HepG2 (cell line): Measurements from ENCODE around the gene TMEM240. TPM values are rescaled to one million over a fixed set of nuclear protein-coding genes. Genes with fewer than 3 reads are reported as not detected.

Experiments
- ATAC-seq: fragments of 200-7000 bp; cut with Tn5 transposase; 3 replicates; pipeline ENCODE4 v1.9.1; 2020; ENCODE audit warnings: mild to moderate bottlenecking, moderate library complexity
- BruUV-seq: library from RNA; stranded (reverse); fragments of 400-500 nt; replicated peaks from 2 replicates; lab custom pipeline; 2021; lab: Mats Ljungman, UMichigan
- CTCF ChIA-PET: fragments of 300-600 bp; formaldehyde crosslinking; extraction: SDS; loops from one replicate; lab custom pipeline; 2021; ENCODE audit warnings: low total read pairs, inconsistent platforms, low intra/inter-chr PET ratio; lab: Yijun Ruan, JAX
- POLR2A ChIA-PET: fragments of 350-600 bp; sonication (Branson Sonifier 250); formaldehyde crosslinking; loops from one replicate; lab custom pipeline; 2020; ENCODE audit warnings: antibody characterized with exemption, inconsistent platforms; lab: Yijun Ruan, JAX
- DNase-seq: peaks from one replicate; pipeline ENCODE4 v3.0.0-alpha.2; 2015; ENCODE audit warnings: low spot score
- FAIRE-seq: peaks from 3 replicates; lab custom pipeline; 2011; peaks lifted over from hg19 to GRCh38; lab: Jason Lieb, UNC
- H2AFZ ChIP-seq: one replicate; pipeline ENCODE4 v1.6.1; 2011; ENCODE audit warnings: low read length, inconsistent platforms
- H3K27ac ChIP-seq: fragments of 300-600 bp; 3 replicates; pipeline ENCODE4 v1.8.0; 2011; ENCODE audit warnings: mixed run types, mild to moderate bottlenecking, mixed read lengths, low read length, inconsistent platforms; ENCODE audit not compliant: insufficient read depth; ENCODE audit errors: extremely low read length
- H3K27me3 ChIP-seq, 2 experiments: fragments of 200-600 bp in 1 of 2; 2 replicates in 1 of 2; 3 replicates in 1 of 2; pipeline versions ENCODE4 v1.6.0 to v1.8.0; 2011; ENCODE audit warnings: low read length in 2 of 2, mild to moderate bottlenecking in 2 of 2, moderate library complexity in 2 of 2, inconsistent platforms in 1 of 2; ENCODE audit not compliant: insufficient read depth in 2 of 2, control insufficient read depth in 1 of 2
- H3K36me3 ChIP-seq, 2 experiments: fragments of 200-600 bp in 1 of 2; replicated peaks in 1 of 2; 2 replicates in 1 of 2; 3 replicates in 1 of 2; pipeline versions ENCODE4 v1.5.1 to v1.8.0; 2011; ENCODE audit warnings: low read length in 2 of 2, inconsistent platforms in 1 of 2; ENCODE audit not compliant: insufficient read depth in 2 of 2, control insufficient read depth in 1 of 2
- H3K4me1 ChIP-seq: 2 replicates; pipeline ENCODE4 v1.5.1; 2012; ENCODE audit warnings: low read length, inconsistent platforms; ENCODE audit not compliant: insufficient read depth
- H3K4me2 ChIP-seq: 2 replicates; pipeline ENCODE4 v1.6.0; 2011; ENCODE audit warnings: low read depth, low read length, inconsistent platforms
- H3K4me3 ChIP-seq, 3 experiments: fragments of 200-600 bp in 1 of 3; sonication (generic), shearing (Covaris generic) in 1 of 3; replicated peaks in 1 of 3; 2 replicates each; pipeline ENCODE4 v1.5.1; 2011 to 2016; ENCODE audit warnings: low read length in 3 of 3, inconsistent platforms in 2 of 3, low read depth in 2 of 3, mild to moderate bottlenecking in 2 of 3, control low read depth in 1 of 3, mixed read lengths in 1 of 3; ENCODE audit not compliant: insufficient read depth in 1 of 3
- H3K79me2 ChIP-seq: one replicate; pipeline ENCODE4 v1.6.1; 2011; ENCODE audit warnings: low read length, inconsistent platforms; ENCODE audit not compliant: insufficient read depth
- H3K9ac ChIP-seq: 2 replicates; pipeline ENCODE4 v1.6.0; 2011; ENCODE audit warnings: mild to moderate bottlenecking, low read depth, low read length, inconsistent platforms; ENCODE audit not compliant: insufficient read depth
- H3K9me3 ChIP-seq: 2 replicates; pipeline ENCODE4 v1.5.1; 2012; ENCODE audit warnings: mild to moderate bottlenecking, low read length
- H4K20me1 ChIP-seq: 2 replicates; pipeline ENCODE4 v1.6.0; 2011; ENCODE audit warnings: inconsistent platforms, mild to moderate bottlenecking, low read length, moderate library complexity; ENCODE audit not compliant: insufficient read depth
- CHCHD3 ChIP-seq: sonication (generic); formaldehyde crosslinking; IDR thresholded peaks from 2 replicates; pipeline ENCODE4 v1.8.0; 2022; ENCODE audit warnings: mild to moderate bottlenecking, missing genetic modification reagents, moderate library complexity
- ETV6 ChIP-seq: sonication (generic); formaldehyde crosslinking; conservative IDR thresholded peaks from 2 replicates; pipeline ENCODE4 v1.4.0; 2020; ENCODE audit warnings: missing genetic modification reagents
- HHEX ChIP-seq: IDR thresholded peaks from 2 replicates; pipeline ENCODE4 v1.6.1; 2016; ENCODE audit warnings: control low read depth
- HOXA9 ChIP-seq: sonication (generic); formaldehyde crosslinking; IDR thresholded peaks from 2 replicates; pipeline ENCODE4 v1.8.1; 2022; ENCODE audit warnings: missing genetic modification reagents, mild to moderate bottlenecking, moderate library complexity, borderline replicate concordance
- NR2F2 ChIP-seq: IDR thresholded peaks from 2 replicates; pipeline ENCODE4 v1.6.1; 2012; ENCODE audit warnings: low read depth, inconsistent platforms, borderline replicate concordance
- SP4 ChIP-seq: sonication (generic); formaldehyde crosslinking; IDR thresholded peaks from 2 replicates; pipeline ENCODE4 v1.8.1; 2023; ENCODE audit warnings: mild to moderate bottlenecking, missing genetic modification reagents
- TEAD3 ChIP-seq: optimal IDR thresholded peaks from 2 replicates; pipeline ENCODE3; 2016; ENCODE audit warnings: borderline replicate concordance
- TP53 ChIP-seq: sonication (generic); formaldehyde crosslinking; conservative IDR thresholded peaks from 2 replicates; pipeline ENCODE4 v1.4.0; 2020; ENCODE audit warnings: missing genetic modification reagents
- ZNF549 ChIP-seq: sonication (generic); formaldehyde crosslinking; IDR thresholded peaks from 2 replicates; pipeline ENCODE4 v1.5.0; 2020; ENCODE audit warnings: missing genetic modification reagents
- ZNF773 ChIP-seq: sonication (generic); formaldehyde crosslinking; IDR thresholded peaks from 2 replicates; pipeline ENCODE4 v1.4.0; 2020; ENCODE audit warnings: missing genetic modification reagents, borderline replicate concordance
- ZNF850 ChIP-seq: sonication (generic); formaldehyde crosslinking; conservative IDR thresholded peaks from 2 replicates; pipeline ENCODE4 v1.9.0; 2021; ENCODE audit warnings: mild to moderate bottlenecking, missing genetic modification reagents
- WGBS: methylation state at CpG from one replicate; pipeline ENCODE4 v1.1.6; 2017; ENCODE audit warnings: low lambda C conversion rate; 5-methylcytosine and 5-hydroxymethylcytosine counted together
- in situ Hi-C: cut with HindIII; loops from 2 replicates; pipeline ENCODE4 v1.10.0; 2017; ENCODE audit warnings: low pct_unique_long_range_greater_than_20kb; ENCODE audit not compliant: extremely low pct_ligation_motif_present
- intact Hi-C: fragments of 100-400 bp; cut with micrococcal nuclease; formaldehyde crosslinking; loops from one replicate; pipeline ENCODE4 v1.10.0; 2022; ENCODE audit not compliant: unreplicated experiment
- polyA plus RNA-seq, 8 experiments: library from polyadenylated mRNA; depleted of rRNA in 3 of 8; stranded (reverse) in 7 of 8; unstranded in 1 of 8; fragments of >200 nt; fragmentation: Illumina TruSeq in 4 of 8; extraction: Trizol in 4 of 8; gene quantifications; 2 replicates each; pipeline versions ENCODE4 v1.2.1 to v1.2.3, GENCODE V29; 2011 to 2016; ENCODE audit warnings: low read depth in 4 of 8, missing spikeins in 1 of 8, mixed read lengths in 1 of 8; ENCODE audit not compliant: insufficient read depth in 1 of 8
- total RNA-seq, 5 experiments: library from RNA; depleted of rRNA; stranded (reverse); fragments of >200 nt; fragmentation: Illumina TruSeq; extraction: Trizol; gene quantifications; 2 replicates each; pipeline ENCODE4 v1.2.3, GENCODE V29; 2016; ENCODE audit warnings: low read depth in 1 of 5
- TF ChIP-seq, protein P1 (sequence below): sonication (generic); formaldehyde crosslinking; IDR thresholded peaks from 2 replicates; pipeline ENCODE4 v1.4.0; 2020; ENCODE audit warnings: missing genetic modification reagents
- TF ChIP-seq, protein P2 (sequence below): IDR thresholded peaks from 2 replicates; pipeline ENCODE4 v1.6.1; 2016; ENCODE audit warnings: missing compliant biosample characterization, missing genetic modification reagents, borderline replicate concordance
- TF ChIP-seq, protein P3 (sequence below): sonication (generic); formaldehyde crosslinking; IDR thresholded peaks from 2 replicates; pipeline ENCODE4 v1.4.0; 2020; ENCODE audit warnings: missing genetic modification reagents
- TF ChIP-seq, protein P4 (sequence below): sonication (generic); formaldehyde crosslinking; conservative IDR thresholded peaks from 2 replicates; pipeline ENCODE4 v1.5.0; 2020; ENCODE audit warnings: missing genetic modification reagents

TMEM240 gene
- total and polyA plus RNA-seq, 2 of the 13 experiments (the other 11 are each of a cell fraction or from before 2014, with no cell fraction given): 0.17 TPM; not detected in 1

DNA sequence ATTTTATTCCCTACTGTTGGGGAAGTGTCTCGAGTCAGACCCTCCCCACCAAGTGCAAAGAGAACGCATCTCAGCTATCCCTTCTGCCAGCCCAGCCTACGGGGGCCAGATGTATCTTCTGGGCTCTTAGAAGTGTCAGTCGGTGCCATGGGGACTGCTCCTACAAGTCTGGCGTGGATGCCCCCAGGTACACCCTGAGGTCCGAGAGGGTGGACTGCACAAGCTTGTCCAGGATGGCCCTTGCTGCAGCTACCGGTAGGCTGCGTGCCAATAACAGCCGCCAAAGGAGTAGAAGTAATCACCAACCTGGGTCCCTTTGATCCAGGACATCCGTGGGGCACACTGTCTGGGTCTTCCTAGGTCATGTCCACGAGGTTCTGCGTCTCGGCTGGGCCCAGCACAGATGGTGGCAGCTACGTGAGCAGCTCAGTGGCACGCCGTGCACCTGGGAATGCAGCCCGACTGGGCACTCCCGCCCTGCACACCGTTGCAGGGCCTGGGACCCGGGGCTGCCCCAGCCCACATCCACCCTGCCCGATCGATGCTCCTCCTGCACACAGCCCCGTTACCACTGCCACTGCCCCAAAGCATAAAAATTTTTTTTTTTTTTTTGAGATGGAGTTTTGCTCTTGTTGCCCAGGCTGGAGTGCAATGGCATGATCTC is 43.1 kb upstream of the TMEM240 start:
- intact Hi-C loops (no loop called here), in situ Hi-C loops (no loop called here)
- no peak for FAIRE-seq
- Histone ChIP-seq H3K4me1 (peaks cover 32% of the 10 kb centered on the region), H3K27ac (no peak overlapping the region), H3K9ac (no peak overlapping the region), H3K9me3 (no peaks in the 10 kb centered on the region), H2AFZ (no peak overlapping the region), H3K79me2 (no peaks in the 10 kb centered on the region), H4K20me1 (no peaks in the 10 kb centered on the region), H3K4me2 (no peak overlapping the region), H3K27me3 (peaks cover 4 to 23% of the 10 kb centered on the region in 2 experiments; a peak in 3 of 5 replicates), H3K4me3 (no peak overlapping the region), H3K36me3 (no peaks in the 10 kb centered on the region)
- no peak for DNase-seq
- TF ChIP-seq ZNF549: no peak
- no peak for TF ChIP-seq SP4 (CRISPR knock-in tag)
- TF ChIP-seq, protein P1, sequence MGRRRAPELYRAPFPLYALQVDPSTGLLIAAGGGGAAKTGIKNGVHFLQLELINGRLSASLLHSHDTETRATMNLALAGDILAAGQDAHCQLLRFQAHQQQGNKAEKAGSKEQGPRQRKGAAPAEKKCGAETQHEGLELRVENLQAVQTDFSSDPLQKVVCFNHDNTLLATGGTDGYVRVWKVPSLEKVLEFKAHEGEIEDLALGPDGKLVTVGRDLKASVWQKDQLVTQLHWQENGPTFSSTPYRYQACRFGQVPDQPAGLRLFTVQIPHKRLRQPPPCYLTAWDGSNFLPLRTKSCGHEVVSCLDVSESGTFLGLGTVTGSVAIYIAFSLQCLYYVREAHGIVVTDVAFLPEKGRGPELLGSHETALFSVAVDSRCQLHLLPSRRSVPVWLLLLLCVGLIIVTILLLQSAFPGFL (CRISPR knock-in tag): no peak
- TF ChIP-seq, protein P2, sequence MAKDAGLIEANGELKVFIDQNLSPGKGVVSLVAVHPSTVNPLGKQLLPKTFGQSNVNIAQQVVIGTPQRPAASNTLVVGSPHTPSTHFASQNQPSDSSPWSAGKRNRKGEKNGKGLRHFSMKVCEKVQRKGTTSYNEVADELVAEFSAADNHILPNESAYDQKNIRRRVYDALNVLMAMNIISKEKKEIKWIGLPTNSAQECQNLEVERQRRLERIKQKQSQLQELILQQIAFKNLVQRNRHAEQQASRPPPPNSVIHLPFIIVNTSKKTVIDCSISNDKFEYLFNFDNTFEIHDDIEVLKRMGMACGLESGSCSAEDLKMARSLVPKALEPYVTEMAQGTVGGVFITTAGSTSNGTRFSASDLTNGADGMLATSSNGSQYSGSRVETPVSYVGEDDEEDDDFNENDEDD (CRISPR knock-in tag): no peak
- no peak for TF ChIP-seq ZNF850 (CRISPR knock-in tag)
- TF ChIP-seq, protein P3, sequence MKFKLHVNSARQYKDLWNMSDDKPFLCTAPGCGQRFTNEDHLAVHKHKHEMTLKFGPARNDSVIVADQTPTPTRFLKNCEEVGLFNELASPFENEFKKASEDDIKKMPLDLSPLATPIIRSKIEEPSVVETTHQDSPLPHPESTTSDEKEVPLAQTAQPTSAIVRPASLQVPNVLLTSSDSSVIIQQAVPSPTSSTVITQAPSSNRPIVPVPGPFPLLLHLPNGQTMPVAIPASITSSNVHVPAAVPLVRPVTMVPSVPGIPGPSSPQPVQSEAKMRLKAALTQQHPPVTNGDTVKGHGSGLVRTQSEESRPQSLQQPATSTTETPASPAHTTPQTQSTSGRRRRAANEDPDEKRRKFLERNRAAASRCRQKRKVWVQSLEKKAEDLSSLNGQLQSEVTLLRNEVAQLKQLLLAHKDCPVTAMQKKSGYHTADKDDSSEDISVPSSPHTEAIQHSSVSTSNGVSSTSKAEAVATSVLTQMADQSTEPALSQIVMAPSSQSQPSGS (CRISPR knock-in tag): no peak
- TF ChIP-seq HHEX (CRISPR knock-in tag): no peak
- no peak for TF ChIP-seq ZNF773 (CRISPR knock-in tag)
- TF ChIP-seq CHCHD3: no peak
- TF ChIP-seq NR2F2: no peak
- no peak for TF ChIP-seq ETV6 (CRISPR knock-in tag)
- no peak for TF ChIP-seq HOXA9 (CRISPR knock-in tag)
- TF ChIP-seq, protein P4, sequence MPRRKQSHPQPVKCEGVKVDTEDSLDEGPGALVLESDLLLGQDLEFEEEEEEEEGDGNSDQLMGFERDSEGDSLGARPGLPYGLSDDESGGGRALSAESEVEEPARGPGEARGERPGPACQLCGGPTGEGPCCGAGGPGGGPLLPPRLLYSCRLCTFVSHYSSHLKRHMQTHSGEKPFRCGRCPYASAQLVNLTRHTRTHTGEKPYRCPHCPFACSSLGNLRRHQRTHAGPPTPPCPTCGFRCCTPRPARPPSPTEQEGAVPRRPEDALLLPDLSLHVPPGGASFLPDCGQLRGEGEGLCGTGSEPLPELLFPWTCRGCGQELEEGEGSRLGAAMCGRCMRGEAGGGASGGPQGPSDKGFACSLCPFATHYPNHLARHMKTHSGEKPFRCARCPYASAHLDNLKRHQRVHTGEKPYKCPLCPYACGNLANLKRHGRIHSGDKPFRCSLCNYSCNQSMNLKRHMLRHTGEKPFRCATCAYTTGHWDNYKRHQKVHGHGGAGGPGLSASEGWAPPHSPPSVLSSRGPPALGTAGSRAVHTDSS (CRISPR knock-in tag): no peak
- no peak for TF ChIP-seq TP53 (CRISPR knock-in tag)
- no peak for TF ChIP-seq TEAD3 (CRISPR knock-in tag)
- no TSS peak for BruUV-seq
- ChIA-PET CTCF (no interaction called here), POLR2A (no interaction called here)
- peak; percentile 17; the same call in 1 of the 3 replicates for ATAC-seq
- WGBS: 30% methylated on average over 9 of the region's 23 CpGs
